GM12892 (cell line): ENCODE measurements around the gene CCDC85C.

ENCODE experiments used
- DNase-seq: peaks from one replicate; pipeline ENCODE4 v3.0.0; 2011; ENCODE audit not compliant: insufficient read length
- FAIRE-seq: peaks from 2 replicates; lab custom pipeline; 2011; peaks lifted over from hg19 to GRCh38; lab: Jason Lieb, UNC
- POLR2A ChIP-seq: IDR thresholded peaks from 2 replicates; pipeline ENCODE4 v1.6.1; 2011; ENCODE audit warnings: low read depth, low read length, control low read depth
- POLR2AphosphoS5 ChIP-seq: IDR thresholded peaks from 2 replicates; pipeline ENCODE4 v1.6.1; 2011; ENCODE audit warnings: low read depth, low read length, control low read depth
- TAF1 ChIP-seq: IDR thresholded peaks from 2 replicates; pipeline ENCODE4 v1.6.1; 2011; ENCODE audit warnings: low read depth, mild to moderate bottlenecking, control low read depth, low read length, borderline replicate concordance

CCDC85C gene

DNA sequence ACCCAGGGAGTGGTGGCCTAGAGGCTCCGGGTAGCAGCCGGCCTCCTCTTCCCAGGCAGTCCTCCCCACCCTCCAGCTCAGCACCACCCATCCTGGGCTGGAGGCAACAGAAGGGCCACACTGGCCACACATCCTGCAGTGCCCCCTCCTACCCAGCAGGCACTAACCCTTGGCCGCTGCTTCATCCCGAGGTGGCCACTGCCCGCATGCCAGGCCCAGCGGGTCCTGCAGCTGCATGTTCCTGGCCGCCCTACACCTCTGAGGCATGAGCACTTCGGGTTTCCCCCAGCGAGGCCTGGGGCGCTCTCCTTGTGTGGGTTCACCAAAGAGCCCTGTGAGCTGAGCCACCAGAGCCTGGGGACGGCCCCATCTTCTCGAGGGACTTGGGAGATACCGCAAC lies 61.4 kb downstream of the CCDC85C start:
- DNase-seq (no peak), FAIRE-seq (no peak)
- TF ChIP-seq POLR2AphosphoS5, result no peak
- no peak for TF ChIP-seq POLR2A
- no peak for TF ChIP-seq TAF1

DNA sequence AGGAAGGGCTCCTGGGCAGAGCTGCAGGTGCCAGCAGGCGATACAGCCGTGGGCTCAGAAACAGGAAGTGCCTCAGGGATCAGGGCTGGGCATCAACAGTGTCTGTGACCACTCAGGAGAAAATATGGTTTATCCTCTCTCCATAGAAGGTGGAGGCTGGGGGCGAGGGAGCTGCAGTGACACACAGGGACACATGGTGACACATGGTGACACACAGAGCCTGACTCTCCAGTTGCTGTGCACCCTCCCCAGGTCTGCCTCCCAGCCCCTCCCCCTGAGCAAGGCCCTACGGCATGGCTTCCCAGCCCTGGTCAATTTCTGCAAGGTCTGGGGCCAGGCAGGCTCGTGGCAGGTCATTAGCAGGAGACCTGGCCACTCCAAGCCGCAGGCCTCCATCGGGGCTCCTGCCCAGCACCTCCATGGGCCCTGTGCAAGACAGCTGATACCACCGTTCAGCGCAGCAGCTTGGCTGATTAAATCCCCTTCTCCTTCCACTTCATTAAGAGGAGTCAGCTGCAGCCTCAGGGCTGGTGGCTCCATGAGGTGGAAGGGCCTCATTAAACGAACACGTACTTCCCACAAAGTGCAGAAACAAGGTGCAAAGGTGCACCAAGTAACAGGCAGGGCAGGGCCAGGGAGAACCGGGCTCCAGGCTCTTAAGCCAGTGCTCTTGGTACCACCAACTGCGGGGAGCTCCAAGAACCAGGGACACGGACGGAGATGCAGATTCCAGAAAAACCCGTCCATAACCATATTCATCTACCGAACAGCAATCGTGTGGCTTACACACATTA lies 62.1 kb downstream of the CCDC85C start:
- DNase-seq, result no peak
- TF ChIP-seq TAF1, result no peak
- TF ChIP-seq POLR2A, result no peak
- no peak for TF ChIP-seq POLR2AphosphoS5
- no peak for FAIRE-seq

DNA sequence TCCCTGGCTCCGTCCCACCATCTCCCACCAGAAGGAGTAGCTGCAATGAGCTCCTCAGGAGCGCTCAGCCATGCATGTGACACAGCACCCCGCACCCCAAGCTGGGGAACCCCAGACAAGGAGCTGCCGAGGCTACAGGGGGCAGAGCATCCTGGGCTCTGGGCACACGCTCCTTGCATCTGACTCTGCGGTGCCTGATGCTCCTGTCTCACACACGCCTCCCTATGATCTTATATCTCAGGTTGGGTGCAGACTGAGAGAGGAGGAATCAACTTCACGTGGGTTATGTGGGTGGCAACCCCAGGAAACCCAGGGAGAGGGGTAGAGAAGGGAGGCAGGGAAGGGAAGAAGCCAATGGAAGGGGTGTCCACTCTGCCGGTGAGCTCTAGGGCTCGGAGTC lies 62.8 kb downstream of the CCDC85C start:
- no peak for TF ChIP-seq TAF1
- no peak for FAIRE-seq
- no peak for DNase-seq

DNA sequence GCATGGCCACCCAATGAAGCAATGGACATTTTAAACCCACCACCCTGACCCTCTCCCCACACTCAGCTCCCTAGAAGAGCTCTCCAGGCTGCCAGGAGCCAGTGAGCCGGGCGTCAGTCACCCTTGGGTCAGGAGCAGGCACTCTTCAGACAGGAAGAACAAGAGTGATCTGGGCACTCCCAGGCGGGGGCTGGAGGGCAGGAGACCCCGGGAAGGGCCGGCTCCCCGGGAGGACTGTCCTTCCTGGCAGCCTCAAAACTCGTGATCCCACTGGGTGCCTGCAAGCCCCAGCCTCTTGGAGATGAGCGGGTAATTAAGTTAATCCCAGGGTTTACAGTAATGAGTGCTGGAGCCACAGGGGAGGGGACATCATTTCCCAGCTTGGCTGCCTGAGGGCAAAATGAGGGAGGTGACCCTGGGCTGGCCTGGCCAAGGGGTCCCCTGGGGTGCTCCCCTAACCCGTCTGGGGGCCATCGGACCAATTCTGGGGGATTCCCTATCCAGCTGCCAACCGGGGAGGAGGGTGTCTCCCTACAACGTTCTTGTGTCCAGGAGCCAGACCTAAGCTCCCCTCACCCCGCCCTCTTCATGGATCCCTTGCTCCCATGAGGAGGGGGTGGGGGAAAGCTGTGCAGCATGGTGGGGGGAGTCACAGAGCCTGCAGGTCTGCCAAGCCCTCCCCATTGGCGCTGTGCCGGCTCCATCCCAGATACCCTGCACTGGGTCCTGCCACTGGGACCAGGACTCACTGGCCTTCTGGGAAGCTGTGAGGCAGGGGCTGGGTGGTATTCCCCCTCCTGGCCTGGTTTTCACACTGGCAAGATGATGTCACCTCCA lies 63.6 kb downstream of the CCDC85C start:
- no peak for FAIRE-seq
- TF ChIP-seq POLR2A (no peak), TAF1 (no peak), POLR2AphosphoS5 (no peak)
- no peak for DNase-seq

DNA sequence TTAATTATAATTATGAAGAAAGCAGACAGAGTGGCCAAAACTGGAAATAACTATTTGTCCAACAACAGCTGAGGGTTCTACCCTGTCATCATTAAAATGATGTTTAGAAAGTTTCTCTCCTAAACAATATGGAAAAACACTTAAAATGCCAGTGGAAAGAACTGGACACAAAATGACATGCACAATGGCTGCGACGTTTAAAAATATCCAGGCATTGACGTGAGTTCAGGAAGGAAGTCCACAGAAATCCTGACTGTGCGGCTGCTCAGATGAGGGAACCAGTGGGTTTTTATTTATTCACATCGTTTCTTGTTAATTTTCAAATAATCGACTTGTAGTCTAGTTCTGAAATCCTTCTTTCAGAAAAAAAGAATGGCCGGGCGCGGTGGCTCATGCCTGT lies 64.5 kb downstream of the CCDC85C start:
- FAIRE-seq (no peak), DNase-seq (no peak)
- TF ChIP-seq POLR2AphosphoS5 (no peak), POLR2A (no peak)

DNA sequence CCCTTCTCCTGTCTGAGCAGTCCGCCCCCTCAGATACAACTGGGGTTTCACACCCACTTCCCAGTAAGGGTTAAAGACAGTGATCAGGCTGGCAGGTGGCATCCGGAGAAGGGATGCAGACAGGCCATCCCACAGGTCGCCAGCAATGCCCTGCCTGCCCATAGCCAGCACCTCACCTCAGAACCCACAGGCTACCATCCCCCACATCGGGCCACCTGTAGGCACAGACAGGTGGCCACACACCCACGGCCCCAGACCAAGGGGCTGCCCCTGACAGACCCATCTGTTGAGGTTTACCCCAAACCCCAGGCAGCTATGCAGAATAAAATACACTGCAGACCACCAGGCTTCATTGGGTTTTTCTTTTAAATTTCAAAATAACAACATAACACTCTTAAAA lies 65.3 kb downstream of the CCDC85C start:
- TF ChIP-seq POLR2A (no peak), POLR2AphosphoS5 (no peak), TAF1 (no peak)
- DNase-seq (no peak), FAIRE-seq (no peak)

DNA sequence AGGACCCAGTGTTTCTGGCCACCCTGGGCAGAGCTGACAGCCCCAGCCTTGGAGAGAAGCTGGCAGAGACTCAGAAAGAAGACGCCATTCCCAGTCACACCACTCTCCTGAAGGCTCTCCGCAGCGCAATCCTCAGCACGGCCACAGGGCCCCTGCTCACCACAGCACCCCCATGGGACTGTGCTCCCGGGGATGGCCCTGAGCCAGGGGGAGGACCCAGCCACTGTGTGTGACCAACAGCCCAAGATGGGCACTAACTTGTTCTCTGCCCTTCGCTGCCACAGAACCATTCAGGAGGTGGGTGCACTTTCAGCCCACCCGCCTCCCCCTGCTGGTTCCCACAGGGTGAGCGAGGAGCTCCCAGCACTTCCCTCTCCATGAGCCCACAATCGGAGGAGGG lies 65.7 kb downstream of the CCDC85C start:
- no peak for FAIRE-seq

DNA sequence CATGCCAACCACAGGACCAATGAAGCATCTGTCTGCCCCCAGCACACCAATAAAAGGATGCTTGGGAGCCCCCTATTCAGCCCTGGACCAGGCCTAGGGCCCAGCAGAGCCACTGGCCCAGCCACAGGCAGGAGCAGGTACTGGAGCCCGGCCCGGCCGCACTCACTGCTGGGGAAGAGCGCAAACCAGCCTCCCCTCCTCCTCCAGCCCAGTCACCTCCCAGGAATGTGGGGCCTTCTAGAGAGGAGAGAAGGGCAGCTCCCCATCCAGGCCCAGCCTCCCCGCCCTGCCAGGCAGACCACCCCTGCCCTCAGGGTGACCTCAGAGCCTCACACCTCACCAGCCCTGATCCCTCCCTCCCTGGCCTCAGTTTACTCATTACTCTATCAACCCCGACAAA lies 66.6 kb downstream of the CCDC85C start:
- no peak for DNase-seq
- TF ChIP-seq TAF1 (no peak), POLR2A (no peak), POLR2AphosphoS5 (no peak)
- FAIRE-seq, result no peak

More for the DNA sequence above, 65.7 kb downstream of the CCDC85C start:
- TF ChIP-seq POLR2AphosphoS5 (no peak), POLR2A (no peak), TAF1 (no peak)
- DNase-seq, result no peak

DNA sequence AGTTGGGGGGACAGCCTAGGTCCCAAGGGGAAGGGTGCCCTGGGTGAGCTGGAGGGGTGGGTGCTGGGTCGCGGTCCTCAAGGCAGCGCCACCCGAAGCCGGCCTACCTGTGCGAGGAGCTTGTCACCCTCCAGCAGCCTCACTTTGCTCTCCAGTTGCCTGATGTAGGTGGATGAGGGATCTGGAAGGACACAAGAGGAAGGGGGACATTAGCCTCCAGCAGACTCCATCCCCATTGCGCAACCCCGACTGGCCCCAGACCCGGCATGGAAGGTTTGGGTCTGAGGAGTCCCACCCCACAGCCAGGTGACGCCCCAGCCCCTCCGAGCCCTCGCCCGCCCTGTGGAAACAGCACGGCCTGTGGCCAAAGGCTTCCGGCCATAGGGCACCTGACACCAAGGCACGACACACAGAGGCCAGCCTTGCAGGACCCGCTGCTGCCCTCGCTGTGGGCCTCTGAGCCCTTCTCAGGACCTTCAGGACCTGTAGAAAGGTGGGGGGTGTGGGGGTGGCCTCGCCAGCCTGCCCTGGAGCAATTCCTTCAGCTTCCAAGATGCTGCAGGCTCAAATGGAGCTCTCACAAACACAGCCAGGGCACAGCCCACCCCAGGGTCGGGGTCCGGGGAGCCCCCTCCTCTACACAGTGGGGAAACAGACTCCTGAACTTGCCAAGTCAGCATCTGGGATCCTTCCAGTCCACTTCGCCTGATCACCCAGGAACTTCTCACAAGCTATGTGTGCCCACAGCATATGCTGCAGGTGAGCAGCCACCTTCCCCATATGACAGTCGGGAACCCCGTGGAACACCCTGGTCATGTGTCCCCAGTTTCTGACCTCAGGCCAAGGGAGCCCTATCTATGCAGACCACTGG lies 67.9 kb downstream of the CCDC85C start:
- no peak for TF ChIP-seq TAF1
- TF ChIP-seq POLR2AphosphoS5, result no peak
- no peak for TF ChIP-seq POLR2A
- DNase-seq (no peak), FAIRE-seq (no peak)

DNA sequence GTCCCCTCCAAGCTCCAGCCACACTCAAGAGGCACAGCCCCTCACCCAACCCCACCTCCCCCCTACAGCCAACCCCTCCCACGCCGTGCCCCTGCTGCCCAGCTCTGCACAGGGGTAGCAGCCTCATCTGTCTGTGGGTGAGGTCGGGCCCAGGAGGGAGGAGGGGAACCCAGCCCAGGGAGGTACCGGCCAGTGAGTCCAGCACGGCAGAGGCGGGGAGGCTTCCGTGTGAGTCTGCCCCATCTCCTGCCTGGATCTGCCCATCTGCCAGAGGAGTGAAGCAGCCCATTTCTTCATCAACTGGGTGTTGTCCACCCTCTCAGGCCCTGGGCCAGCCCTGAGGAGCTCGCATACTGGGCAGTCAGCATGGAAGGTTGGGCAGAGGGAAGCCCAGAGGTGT lies 68.6 kb downstream of the CCDC85C start:
- TF ChIP-seq POLR2AphosphoS5, result no peak
- no peak for TF ChIP-seq POLR2A
- TF ChIP-seq TAF1, result no peak
- FAIRE-seq (no peak), DNase-seq (no peak)

DNA sequence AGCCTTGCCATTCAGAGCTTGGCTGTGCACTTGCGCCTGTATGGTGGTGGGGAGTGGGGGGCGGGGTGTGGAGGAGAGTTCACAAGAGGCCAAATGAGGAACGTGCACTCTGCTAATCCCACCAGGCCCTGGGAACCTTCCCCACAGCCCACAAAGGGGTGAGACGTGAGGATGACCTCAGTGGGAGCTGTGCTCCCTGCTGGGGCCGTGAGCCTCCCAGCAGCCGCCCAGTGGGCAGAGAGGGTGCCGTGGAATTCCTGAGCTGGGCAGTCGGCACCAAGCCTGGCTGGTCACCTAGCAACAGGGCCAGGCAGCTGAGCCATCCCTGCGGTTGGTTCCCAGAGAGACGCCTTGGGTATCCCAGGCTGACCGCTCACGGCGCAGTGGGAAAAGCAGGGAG lies 69.1 kb downstream of the CCDC85C start:
- TF ChIP-seq POLR2AphosphoS5 (no peak), POLR2A (no peak), TAF1 (no peak)
- FAIRE-seq (no peak), DNase-seq (no peak)

DNA sequence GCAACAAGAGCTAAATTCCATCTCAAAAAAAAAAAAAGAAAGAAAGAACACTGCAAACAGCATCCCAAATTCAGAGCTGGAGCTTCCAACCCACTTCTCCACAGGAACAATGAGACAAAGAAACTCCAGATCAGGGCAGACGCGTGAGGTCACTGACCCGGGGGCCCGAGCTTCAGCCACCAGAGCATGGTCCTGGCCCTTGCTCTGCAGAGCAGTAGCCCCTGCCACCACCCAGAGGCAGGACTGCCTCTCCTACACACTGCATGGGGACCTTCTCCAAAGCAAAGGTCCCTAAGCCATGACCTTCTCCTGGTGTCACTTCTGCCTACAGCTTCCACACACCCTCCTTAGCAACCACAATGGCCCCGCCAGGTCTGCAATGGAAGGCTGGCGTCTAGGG lies 69.7 kb downstream of the CCDC85C start:
- no peak for TF ChIP-seq TAF1
- no peak for DNase-seq
- FAIRE-seq, result no peak
